OCI-LY1 (cell line): ENCODE data around the gene CEBPZ.

Source experiments
- H2AFZ ChIP-seq: fragments of 200-600 bp; sonication (generic), shearing (Covaris generic); 2 replicates; pipeline ENCODE4 v1.6.0; 2014; ENCODE audit warnings: antibody characterized with exemption, mild to moderate bottlenecking, low read length
- H3F3A ChIP-seq: fragments of 200-600 bp; sonication (generic), shearing (Covaris generic); 2 replicates; pipeline ENCODE4 v1.6.0; 2014; ENCODE audit warnings: mild to moderate bottlenecking, antibody characterized with exemption, low read length, moderate library complexity; ENCODE audit not compliant: insufficient read depth
- H3K27ac ChIP-seq: fragments of 200-600 bp; sonication (generic); 2 replicates; pipeline ENCODE4 v1.5.1; 2014; ENCODE audit warnings: low read length, mixed run types, mild to moderate bottlenecking, low read depth; ENCODE audit not compliant: poor library complexity, severe bottlenecking
- H3K27me3 ChIP-seq: fragments of 200-600 bp; sonication (generic); 2 replicates; pipeline ENCODE4 v1.6.0; 2014; ENCODE audit warnings: antibody characterized with exemption, mild to moderate bottlenecking, low read length, moderate library complexity; ENCODE audit not compliant: insufficient read depth
- H3K36me3 ChIP-seq: fragments of 200-600 bp; sonication (generic); 2 replicates; pipeline ENCODE4 v1.6.1; 2014; ENCODE audit warnings: mild to moderate bottlenecking, antibody characterized with exemption, low read length, moderate library complexity, mixed read lengths; ENCODE audit not compliant: insufficient read depth
- H3K4me1 ChIP-seq: fragments of 200-600 bp; sonication (generic); 2 replicates; pipeline ENCODE4 v1.5.1; 2014; ENCODE audit warnings: mild to moderate bottlenecking, low read length, moderate library complexity; ENCODE audit not compliant: insufficient read depth, severe bottlenecking
- H3K4me2 ChIP-seq: fragments of 200-600 bp; sonication (generic), shearing (Covaris generic); 2 replicates; pipeline ENCODE4 v1.6.1; 2014; ENCODE audit warnings: low read length
- H3K4me3 ChIP-seq: fragments of 200-600 bp; sonication (generic); 2 replicates; pipeline ENCODE4 v1.5.1; 2014; ENCODE audit warnings: low read length, low read depth, mild to moderate bottlenecking, mixed read lengths; ENCODE audit not compliant: poor library complexity, severe bottlenecking
- H3K79me2 ChIP-seq: fragments of 200-600 bp; shearing (Covaris generic); 2 replicates; pipeline ENCODE4 v1.6.1; 2016; ENCODE audit warnings: mixed run types, low read length, mixed read lengths; ENCODE audit not compliant: insufficient read depth
- H3K9ac ChIP-seq: fragments of 200-600 bp; sonication (generic), shearing (Covaris generic); 2 replicates; pipeline ENCODE4 v1.6.1; 2014; ENCODE audit warnings: mild to moderate bottlenecking, low read length, mixed read lengths
- H3K9me2 ChIP-seq: fragments of 200-600 bp; sonication (generic), shearing (Covaris generic); 2 replicates; pipeline ENCODE4 v1.6.1; 2014; ENCODE audit warnings: low read depth, mild to moderate bottlenecking, low read length, mixed read lengths
- H3K9me3 ChIP-seq: fragments of 200-600 bp; shearing (Covaris generic); 2 replicates; pipeline ENCODE4 v1.6.1; 2014; ENCODE audit warnings: low read length, mixed read lengths
- H4K20me1 ChIP-seq: fragments of 200-600 bp; sonication (generic), shearing (Covaris generic); 2 replicates; pipeline ENCODE4 v1.6.0; 2016; ENCODE audit warnings: mild to moderate bottlenecking, low read length; ENCODE audit not compliant: insufficient read depth
- CTCF ChIP-seq: fragments of 200-600 bp; sonication (generic), shearing (Covaris generic); IDR thresholded peaks from 2 replicates; pipeline ENCODE4 v1.5.1; 2017; ENCODE audit warnings: mild to moderate bottlenecking, antibody characterized with exemption, low read length, moderate library complexity, mixed read lengths
- EZH2 ChIP-seq: fragments of 200-600 bp; sonication (generic), shearing (Covaris generic); IDR thresholded peaks from 2 replicates; pipeline ENCODE4 v1.8.0; 2017; ENCODE audit warnings: borderline replicate concordance, mixed run types, mild to moderate bottlenecking, antibody characterized with exemption, low read length, moderate library complexity, mixed read lengths

Gene CEBPZ

GRCh38 chr2:37271376-37272067, 40.1 kb upstream of the CEBPZ start:
- TF ChIP-seq CTCF (no peak), EZH2 (no peak)
- no peaks in the 10 kb centered on the region for H3K4me1 ChIP-seq
- H3K27ac ChIP-seq = no peak overlapping the region
- no peaks in the 10 kb centered on the region for H3F3A ChIP-seq
- no peak overlapping the region for H2AFZ ChIP-seq
- H3K36me3 ChIP-seq = peaks cover 95% of the 10 kb centered on the region
- H3K9me3 ChIP-seq = no peaks in the 10 kb centered on the region
- no peak overlapping the region for H3K9ac ChIP-seq
- no peaks in the 10 kb centered on the region for H3K79me2 ChIP-seq
- no peak overlapping the region for H3K4me3 ChIP-seq
- no peak overlapping the region for H3K4me2 ChIP-seq
- H4K20me1 ChIP-seq = no peaks in the 10 kb centered on the region; the same call in 1 of the 2 replicates
- H3K27me3 ChIP-seq = no peaks in the 10 kb centered on the region
- no peaks in the 10 kb centered on the region for H3K9me2 ChIP-seq

- H3K27me3 ChIP-seq = no peaks in the 10 kb centered on the region
- H2AFZ ChIP-seq = no peak overlapping the region
- H3K4me3 ChIP-seq = no peak overlapping the region
- peaks cover 78% of the 10 kb centered on the region for H3K36me3 ChIP-seq
- no peaks in the 10 kb centered on the region for H3F3A ChIP-seq
- H3K79me2 ChIP-seq = no peaks in the 10 kb centered on the region
- no peaks in the 10 kb centered on the region for H3K9me3 ChIP-seq
- no peak overlapping the region for H3K4me2 ChIP-seq
- peaks cover 10% of the 10 kb centered on the region for H3K4me1 ChIP-seq
- TF ChIP-seq CTCF (no peak), EZH2 (no peak)
- no peak overlapping the region for H3K27ac ChIP-seq
- H4K20me1 ChIP-seq = no peaks in the 10 kb centered on the region
- no peaks in the 10 kb centered on the region for H3K9me2 ChIP-seq
- no peak overlapping the region for H3K9ac ChIP-seq
These were observed 36.7 kb upstream of the CEBPZ start for GRCh38 chr2:37268111-37268510.

- no peaks in the 10 kb centered on the region for H3K79me2 ChIP-seq
- H3K9me3 ChIP-seq = no peaks in the 10 kb centered on the region
- TF ChIP-seq CTCF (no peak), EZH2 (no peak)
- H4K20me1 ChIP-seq = no peaks in the 10 kb centered on the region
- H3K27me3 ChIP-seq = no peaks in the 10 kb centered on the region
- no peak overlapping the region for H2AFZ ChIP-seq
- no peaks in the 10 kb centered on the region for H3F3A ChIP-seq
- H3K27ac ChIP-seq = no peak overlapping the region
- peaks cover 74% of the 10 kb centered on the region for H3K36me3 ChIP-seq
- H3K4me3 ChIP-seq = no peak overlapping the region
- no peak overlapping the region for H3K4me2 ChIP-seq
- no peak overlapping the region for H3K9ac ChIP-seq
- H3K9me2 ChIP-seq = no peaks in the 10 kb centered on the region
- peaks cover 15% of the 10 kb centered on the region for H3K4me1 ChIP-seq
These were observed 36.3 kb upstream of the CEBPZ start for GRCh38 chr2:37267685-37268084.
